GM12878 (cell line): Measurements from ENCODE around the gene SGSH.

ENCODE experiments used
- CHD2 ChIP-seq: IDR thresholded peaks from 2 replicates; pipeline ENCODE4 v1.6.1; 2011; ENCODE audit warnings: low read depth, low read length, improper control_type of control experiment, borderline replicate concordance
- CTCF ChIP-seq, 3 experiments: IDR thresholded peaks in 2 of 3; conservative IDR thresholded peaks in 1 of 3; 2 replicates each; pipeline ENCODE4 v1.5.1; 2011; ENCODE audit warnings: low read depth in 3 of 3, low read length in 3 of 3, mild to moderate bottlenecking in 3 of 3, control low read depth in 2 of 3, moderate library complexity in 2 of 3, inconsistent platforms in 1 of 3, mixed read lengths in 1 of 3; ENCODE audit not compliant: control insufficient read depth in 2 of 3, insufficient read depth in 1 of 3; ENCODE audit errors: extremely low read depth in 1 of 3
- REST ChIP-seq: IDR thresholded peaks from 2 replicates; pipeline ENCODE4 v1.6.1; 2012; ENCODE audit warnings: mild to moderate bottlenecking, low read depth, low read length
- SP1 ChIP-seq: IDR thresholded peaks from one replicate; pipeline ENCODE4 v1.6.1; 2011; ENCODE audit warnings: low read depth, low read length

- TF ChIP-seq CTCF (IDR thresholded peaks at IDR 0.05 in 2 of 3, conservative IDR thresholded peaks at IDR 0.05 in 1 of 3; ENCODE audit: control insufficient read depth in 2 of 3, extremely low read depth in 1 of 3, insufficient read depth in 1 of 3, low read depth in 3 of 3, low read length in 3 of 3) (no peak), SP1 (no peak), REST (no peak), CHD2 (no peak)
These were observed at the start of gene SGSH, which contains the start of gene SLC26A11 for GRCh38 chr17:80220054-80220735.
